Measurements from ENCODE around the gene CACNA1H. TPM values are rescaled to one million over a fixed set of nuclear protein-coding genes. Genes with fewer than 3 reads are reported as not detected.

CACNA1H gene
- total and polyA plus RNA-seq, 2 experiments from 2014 or later = 9.1 TPM

DNA sequence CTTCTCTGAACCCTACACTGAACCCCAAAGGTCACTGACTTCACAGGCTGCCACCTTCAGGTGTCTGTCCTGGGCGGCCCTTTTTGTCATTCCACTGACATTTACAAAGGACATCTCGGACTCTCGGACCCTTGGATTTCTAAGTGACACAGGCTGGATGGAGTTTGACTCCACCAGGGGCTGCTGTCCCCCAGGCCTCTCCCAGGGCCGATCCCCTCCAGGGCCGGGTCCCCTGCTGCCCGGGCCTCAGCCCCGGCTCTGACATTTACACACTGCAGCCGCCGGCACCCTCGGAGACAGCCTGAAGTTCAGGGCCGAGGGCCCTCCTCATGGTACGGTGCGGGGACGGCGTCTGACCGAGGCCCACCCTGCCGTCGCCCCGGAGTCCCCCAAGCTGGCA lies 24.1 kb downstream of the CACNA1H start:
- WGBS (ENCODE audit: low lambda C conversion rate, missing lambda C conversion rate) = 95% methylated on average over 19 of the region's 19 CpGs
- H3K79me2 ChIP-seq = no peaks in the 10 kb centered on the region
- no peaks in the 10 kb centered on the region for H3K9me2 ChIP-seq (replicated peaks; ENCODE audit: insufficient read depth)
- no peak for TF ChIP-seq EZH2 (IDR thresholded peaks at IDR 0.05; ENCODE audit: borderline replicate concordance)
- no peak for TF ChIP-seq EZH2phosphoT487 (IDR thresholded peaks at IDR 0.05; ENCODE audit: low read depth, severe bottlenecking, unreplicated experiment)
- TF ChIP-seq, protein P1, sequence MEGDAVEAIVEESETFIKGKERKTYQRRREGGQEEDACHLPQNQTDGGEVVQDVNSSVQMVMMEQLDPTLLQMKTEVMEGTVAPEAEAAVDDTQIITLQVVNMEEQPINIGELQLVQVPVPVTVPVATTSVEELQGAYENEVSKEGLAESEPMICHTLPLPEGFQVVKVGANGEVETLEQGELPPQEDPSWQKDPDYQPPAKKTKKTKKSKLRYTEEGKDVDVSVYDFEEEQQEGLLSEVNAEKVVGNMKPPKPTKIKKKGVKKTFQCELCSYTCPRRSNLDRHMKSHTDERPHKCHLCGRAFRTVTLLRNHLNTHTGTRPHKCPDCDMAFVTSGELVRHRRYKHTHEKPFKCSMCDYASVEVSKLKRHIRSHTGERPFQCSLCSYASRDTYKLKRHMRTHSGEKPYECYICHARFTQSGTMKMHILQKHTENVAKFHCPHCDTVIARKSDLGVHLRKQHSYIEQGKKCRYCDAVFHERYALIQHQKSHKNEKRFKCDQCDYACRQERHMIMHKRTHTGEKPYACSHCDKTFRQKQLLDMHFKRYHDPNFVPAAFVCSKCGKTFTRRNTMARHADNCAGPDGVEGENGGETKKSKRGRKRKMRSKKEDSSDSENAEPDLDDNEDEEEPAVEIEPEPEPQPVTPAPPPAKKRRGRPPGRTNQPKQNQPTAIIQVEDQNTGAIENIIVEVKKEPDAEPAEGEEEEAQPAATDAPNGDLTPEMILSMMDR (IDR thresholded peaks at IDR 0.05; ENCODE audit: poor library complexity) = no peak
- no peak for DNase-seq (ENCODE audit: low spot score)
- H3K27me3 ChIP-seq = no peaks in the 10 kb centered on the region
- no peak overlapping the region for H3K27ac ChIP-seq
- no peak overlapping the region for H3K4me3 ChIP-seq
- H3K9me3 ChIP-seq (ENCODE audit: low read depth) = no peaks in the 10 kb centered on the region
- no peak overlapping the region for H3K4me2 ChIP-seq
- peaks cover 12% of the 10 kb centered on the region for H3K4me1 ChIP-seq (ENCODE audit: insufficient read depth)
- H4K20me1 ChIP-seq (ENCODE audit: insufficient read depth, poor library complexity, severe bottlenecking) = no peaks in the 10 kb centered on the region
- no peaks in the 10 kb centered on the region for H3K36me3 ChIP-seq (replicated peaks; ENCODE audit: insufficient read depth, low read depth)
- no peak overlapping the region for H2AFZ ChIP-seq

DNA sequence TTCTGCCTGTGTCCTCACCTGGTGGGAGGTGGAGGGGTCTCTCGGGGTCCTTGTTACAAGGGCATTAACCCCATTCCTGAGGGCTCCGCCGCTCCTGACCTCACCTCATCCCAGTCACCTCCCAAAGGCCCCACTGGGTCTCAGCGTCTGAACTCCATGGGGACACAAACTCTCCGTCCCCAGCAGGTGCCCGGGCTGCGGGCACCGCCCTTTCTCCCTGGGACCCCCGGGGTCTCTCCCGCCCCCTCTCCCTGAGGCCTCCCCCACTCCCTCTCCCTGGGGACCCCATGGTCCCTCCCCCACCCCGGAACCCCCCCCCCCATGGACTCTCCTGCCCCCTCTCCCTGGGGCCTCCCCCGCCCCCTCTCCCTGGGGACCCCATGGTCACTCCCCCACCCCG lies 24.8 kb downstream of the CACNA1H start:
- Histone ChIP-seq H3K9me3 (ENCODE audit: low read depth) (no peaks in the 10 kb centered on the region), H3K4me1 (ENCODE audit: insufficient read depth) (peaks cover 17% of the 10 kb centered on the region), H2AFZ (no peak overlapping the region), H3K9me2 (replicated peaks; ENCODE audit: insufficient read depth) (no peaks in the 10 kb centered on the region), H3K79me2 (no peaks in the 10 kb centered on the region), H3K27ac (no peak overlapping the region), H4K20me1 (ENCODE audit: insufficient read depth, poor library complexity, severe bottlenecking) (no peaks in the 10 kb centered on the region), H3K27me3 (no peaks in the 10 kb centered on the region), H3K36me3 (replicated peaks; ENCODE audit: insufficient read depth, low read depth) (no peaks in the 10 kb centered on the region), H3K4me2 (no peak overlapping the region), H3K4me3 (no peak overlapping the region)
- no peak for DNase-seq (ENCODE audit: low spot score)
- TF ChIP-seq EZH2 (IDR thresholded peaks at IDR 0.05; ENCODE audit: borderline replicate concordance) (no peak), EZH2phosphoT487 (IDR thresholded peaks at IDR 0.05; ENCODE audit: low read depth, severe bottlenecking, unreplicated experiment) (no peak)
- TF ChIP-seq, protein P1 (IDR thresholded peaks at IDR 0.05; ENCODE audit: poor library complexity) = no peak
- 93% methylated on average over 3 of the region's 13 CpGs for WGBS (ENCODE audit: low lambda C conversion rate, missing lambda C conversion rate)

DNA sequence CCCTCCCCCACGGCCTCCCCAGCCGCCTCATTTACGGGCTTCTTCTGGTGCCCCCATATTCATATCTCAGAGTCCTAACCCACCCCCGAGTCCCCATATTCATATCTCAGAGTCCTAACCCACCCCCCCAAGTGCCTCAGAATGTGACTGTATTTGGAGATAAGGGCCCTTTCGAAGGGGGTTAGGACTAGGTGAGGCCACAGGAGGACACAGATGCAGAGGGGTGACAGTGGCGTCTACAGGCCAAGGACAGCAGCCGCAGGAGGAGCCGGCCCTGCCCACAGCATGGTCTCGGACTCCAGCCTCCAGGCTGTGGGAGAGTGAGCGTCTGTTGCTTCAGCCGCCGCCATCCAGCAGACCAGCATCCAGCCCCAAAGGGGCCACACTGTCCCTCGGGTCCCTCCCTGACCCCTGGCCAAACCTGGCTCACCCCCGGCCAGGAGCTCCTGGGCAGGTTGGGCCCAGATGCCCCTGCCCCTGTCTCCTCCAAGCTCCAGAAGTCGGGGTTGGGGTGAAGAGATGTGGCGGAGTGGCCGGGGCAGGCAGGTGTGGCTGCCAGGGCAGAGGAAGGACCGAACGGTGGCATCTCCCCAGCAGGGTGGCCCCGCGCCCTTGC lies 25.5 kb downstream of the CACNA1H start:
- Histone ChIP-seq H3K79me2 (no peaks in the 10 kb centered on the region), H3K4me3 (no peak overlapping the region), H3K36me3 (replicated peaks; ENCODE audit: insufficient read depth, low read depth) (no peaks in the 10 kb centered on the region), H2AFZ (no peak overlapping the region), H3K27me3 (no peaks in the 10 kb centered on the region), H3K4me2 (no peak overlapping the region), H3K9me2 (replicated peaks; ENCODE audit: insufficient read depth) (no peaks in the 10 kb centered on the region), H3K9me3 (ENCODE audit: low read depth) (no peaks in the 10 kb centered on the region), H3K4me1 (ENCODE audit: insufficient read depth) (peaks cover 24% of the 10 kb centered on the region), H3K27ac (no peak overlapping the region), H4K20me1 (ENCODE audit: insufficient read depth, poor library complexity, severe bottlenecking) (no peaks in the 10 kb centered on the region)
- no peak for DNase-seq (ENCODE audit: low spot score)
- TF ChIP-seq, protein P1 (IDR thresholded peaks at IDR 0.05; ENCODE audit: poor library complexity) = no peak
- WGBS (ENCODE audit: low lambda C conversion rate, missing lambda C conversion rate) = 93% methylated on average over 19 of the region's 21 CpGs
